Dedifferentiated amniotic fluid mesenchymal stem cell (primary cell): ENCODE results near the gene NOL4L.

Source experiments
- DNase-seq: peaks from one replicate; pipeline ENCODE4 v3.0.0-alpha.2; 2016; ENCODE audit errors: extremely low spot score

The NOL4L gene

GRCh38 chr20:32421290-32421689, 163.8 kb downstream of the NOL4L start:
- DNase-seq = no peak

DNA sequence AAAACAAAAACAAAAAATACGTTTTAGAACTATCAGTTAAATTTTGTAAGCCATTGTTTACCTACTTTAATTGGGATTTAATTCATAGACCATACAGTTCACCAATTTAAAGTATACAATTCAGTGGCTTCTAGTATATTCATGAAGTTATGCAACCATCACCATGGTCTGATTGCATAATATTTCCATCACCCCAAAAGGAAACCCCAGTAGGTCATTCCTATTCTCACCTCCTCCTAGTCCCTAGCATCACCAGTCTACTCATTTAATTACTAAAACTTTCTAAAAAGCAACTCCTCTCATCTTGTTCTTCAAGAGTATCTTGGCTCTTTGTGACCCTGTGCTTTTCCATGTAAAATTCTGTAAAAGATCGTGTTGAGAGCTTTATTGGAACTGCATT, 166.8 kb downstream of the NOL4L start:
- DNase-seq = no peak

GRCh38 chr20:32416206-32416605, 168.9 kb downstream of the NOL4L start:
- no peak for DNase-seq

DNA sequence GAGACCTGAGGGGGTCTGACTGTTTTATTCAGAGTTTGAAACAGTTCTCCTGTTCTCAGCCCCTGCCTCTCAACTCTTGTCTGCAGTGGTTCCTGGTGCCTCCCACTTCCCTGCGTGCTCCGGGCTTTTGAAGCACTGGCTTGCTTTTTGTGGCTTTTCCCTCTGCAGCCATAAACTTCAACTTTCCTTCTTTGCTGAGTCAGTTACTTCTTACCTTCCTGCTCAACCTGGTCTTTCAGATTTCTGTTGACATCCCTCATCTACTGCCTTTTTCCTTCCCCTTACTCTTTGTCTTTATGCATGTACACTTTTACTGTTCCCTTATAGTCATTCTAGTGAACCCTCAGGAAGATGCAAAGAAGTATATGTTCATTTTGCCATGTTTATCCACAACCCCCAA, 169.6 kb downstream of the NOL4L start:
- no peak for DNase-seq

DNA sequence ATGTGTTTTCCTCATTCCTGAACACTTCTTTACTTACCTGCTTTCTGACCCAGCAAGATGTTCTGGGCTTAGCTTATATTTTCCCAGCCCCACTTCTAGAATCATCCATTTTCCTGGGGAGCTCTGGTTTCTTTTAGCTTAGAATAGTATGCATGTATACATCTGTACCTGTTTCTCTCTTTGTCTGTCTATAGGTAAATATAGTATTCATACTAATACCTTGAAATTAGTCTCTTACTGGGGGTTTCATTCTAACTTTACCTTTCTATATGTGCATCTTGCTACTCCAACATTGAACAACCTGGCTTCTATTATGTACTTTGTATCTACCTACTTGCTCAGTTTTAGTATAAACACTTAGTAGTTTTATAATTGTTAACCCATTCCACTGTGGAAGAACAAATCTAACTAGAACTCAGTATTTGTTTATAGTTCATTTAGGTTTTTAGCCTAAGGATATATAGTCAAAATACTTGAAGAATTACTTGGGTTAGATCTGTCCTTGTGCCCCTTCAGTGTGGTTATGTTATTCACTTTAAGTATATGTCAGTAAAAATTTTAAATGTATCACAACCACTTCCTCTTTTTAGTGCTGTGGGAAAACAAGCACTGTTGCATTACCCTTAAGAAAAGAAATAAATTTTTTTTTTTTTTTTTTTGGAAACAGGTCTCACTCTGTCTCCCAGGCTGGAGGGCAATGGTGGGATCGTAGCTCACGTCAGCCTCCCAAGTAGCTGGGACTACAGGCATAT, 173.0 kb downstream of the NOL4L start:
- no peak for DNase-seq

DNA sequence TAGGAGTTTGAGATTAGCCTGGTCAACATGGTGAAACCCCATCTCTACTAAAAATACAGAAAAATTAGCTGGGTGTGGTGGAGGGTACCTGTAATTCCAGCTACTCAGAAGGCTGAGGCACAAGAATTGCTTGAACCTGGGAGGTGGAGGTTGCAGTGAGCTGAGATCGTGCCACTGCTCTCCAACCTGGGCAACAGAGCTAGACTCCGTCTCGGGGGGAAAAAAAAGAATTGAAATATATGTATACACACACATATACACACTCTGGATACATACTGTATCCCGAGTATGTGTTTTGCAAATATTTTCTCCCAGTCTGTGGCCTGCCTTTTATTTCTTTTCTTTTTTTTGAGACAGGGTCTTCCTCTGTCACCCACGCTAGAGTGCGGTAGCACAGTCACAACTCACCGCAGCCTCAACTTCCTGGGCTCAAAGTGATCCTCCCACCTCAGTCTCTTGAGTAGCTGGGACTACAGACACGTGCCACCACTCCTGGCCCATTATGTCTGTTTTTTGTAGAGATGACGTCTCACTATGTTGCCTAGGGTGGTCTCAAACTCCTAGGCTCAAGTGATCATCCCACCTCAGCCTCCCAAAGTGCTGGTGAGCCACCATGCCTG, 177.9 kb downstream of the NOL4L start:
- peak; percentile 3 for DNase-seq

DNA sequence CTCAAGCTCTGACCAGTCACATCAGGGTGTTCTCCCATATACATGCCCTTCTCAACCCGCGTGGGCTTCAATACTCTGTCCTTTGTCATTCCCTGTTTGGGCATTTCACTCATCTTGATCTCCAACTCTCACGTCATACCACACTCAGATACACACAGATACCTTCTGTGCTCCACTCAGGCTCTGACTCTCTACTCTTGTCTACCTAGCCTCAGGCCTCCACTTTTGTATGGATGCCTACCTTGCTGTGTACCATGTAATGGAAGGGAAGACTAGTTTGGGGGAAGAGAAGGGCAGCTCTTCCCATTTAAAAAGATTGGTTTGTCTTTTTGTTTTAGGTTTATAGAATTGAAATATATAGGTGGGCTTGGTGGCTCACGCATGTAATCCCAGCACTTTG, 178.4 kb downstream of the NOL4L start:
- no peak for DNase-seq

GRCh38 chr20:32404017-32404416, 181.1 kb downstream of the NOL4L start:
- DNase-seq = no peak

GRCh38 chr20:32400476-32400875, 184.7 kb downstream of the NOL4L start:
- DNase-seq = no peak

- DNase-seq = no peak
These were observed 187.5 kb downstream of the NOL4L start for GRCh38 chr20:32397567-32398084.

DNA sequence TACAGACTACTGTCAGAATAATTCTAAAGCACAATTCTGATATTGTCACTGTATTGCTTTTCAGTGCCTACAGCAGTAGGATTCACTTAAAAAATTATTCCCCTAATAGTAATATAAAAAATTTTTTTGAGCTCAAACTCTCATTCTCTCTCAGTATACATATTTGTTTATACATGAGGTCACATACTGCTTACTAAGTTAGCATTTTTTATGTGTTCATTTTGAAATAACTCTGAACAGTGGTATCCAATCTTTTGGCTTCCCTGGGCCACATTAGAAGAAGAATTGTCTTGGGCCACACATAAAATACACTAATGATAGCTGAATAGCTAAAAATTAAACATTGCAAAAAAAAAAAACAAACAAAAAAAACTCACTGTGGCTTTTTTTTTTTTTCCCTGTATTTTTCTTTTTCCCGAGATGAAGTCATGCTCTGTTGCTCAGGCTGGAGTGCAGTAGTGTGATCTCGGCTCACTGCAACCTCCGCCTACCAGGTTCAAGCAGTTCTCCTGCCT, 188.4 kb downstream of the NOL4L start:
- no peak for DNase-seq

- DNase-seq = no peak
These were observed 190.1 kb downstream of the NOL4L start for GRCh38 chr20:32395066-32395465.
